HEK293 (cell line): ENCODE results near the gene SLC25A1.

Experiments used
- CTCF ChIA-PET: fragments of 350-600 bp; formaldehyde crosslinking; extraction: SDS; loops from one replicate; lab custom pipeline; 2021; ENCODE audit warnings: antibody characterized with exemption; lab: Yijun Ruan, JAX
- POLR2A ChIA-PET: fragments of 300-600 bp; formaldehyde crosslinking; extraction: SDS; loops from one replicate; lab custom pipeline; 2020; ENCODE audit warnings: antibody characterized with exemption, inconsistent platforms; lab: Yijun Ruan, JAX
- H3K27ac ChIP-seq: fragments of 200-500 bp; sonication (Bioruptor generic); 2 replicates; pipeline ENCODE4 v1.5.1; 2014; ENCODE audit warnings: low read depth, low read length, control low read depth, inconsistent platforms; ENCODE audit errors: extremely low read depth
- H3K36me3 ChIP-seq, 2 experiments: fragments of 200-500 bp in 1 of 2; sonication (Bioruptor generic) in 1 of 2; 1 replicate in 1 of 2; 2 replicates in 1 of 2; pipeline ENCODE4 v1.5.1; 2014 to 2017; ENCODE audit warnings: inconsistent platforms in 2 of 2, low read length in 2 of 2; ENCODE audit not compliant: control insufficient read depth in 2 of 2, insufficient read depth in 1 of 2
- H3K4me1 ChIP-seq: fragments of 200-500 bp; sonication (Bioruptor generic); 2 replicates; pipeline ENCODE4 v1.5.1; 2014; ENCODE audit warnings: mild to moderate bottlenecking, low read length, inconsistent platforms; ENCODE audit not compliant: control insufficient read depth, insufficient read depth
- H3K4me3 ChIP-seq: 2 replicates; pipeline ENCODE4 v1.5.1; 2011; ENCODE audit warnings: low read depth, mild to moderate bottlenecking, control low read depth, low read length, moderate library complexity
- H3K9me3 ChIP-seq: fragments of 200-500 bp; sonication (Bioruptor generic); 2 replicates; pipeline ENCODE4 v1.5.1; 2014; ENCODE audit warnings: low read depth, low read length, inconsistent platforms; ENCODE audit not compliant: control insufficient read depth, insufficient read depth
- BCL6B ChIP-seq: fragments of 450-650 bp; formaldehyde crosslinking; IDR thresholded peaks from 2 replicates; pipeline ENCODE4 v1.5.1; 2017; ENCODE audit warnings: missing biosample characterization, missing genetic modification characterization
- GLI2 ChIP-seq: fragments of 450-650 bp; formaldehyde crosslinking; IDR thresholded peaks from 2 replicates; pipeline ENCODE4; 2017; ENCODE audit warnings: missing biosample characterization, missing genetic modification characterization, low read depth, borderline replicate concordance
- KLF17 ChIP-seq: fragments of 450-650 bp; formaldehyde crosslinking; IDR thresholded peaks from 2 replicates; pipeline ENCODE4 v1.5.1; 2016; ENCODE audit warnings: missing biosample characterization, missing genetic modification characterization
- OVOL3 ChIP-seq: fragments of 450-650 bp; formaldehyde crosslinking; IDR thresholded peaks from 2 replicates; pipeline ENCODE4 v1.5.1; 2016; ENCODE audit warnings: missing biosample characterization, missing genetic modification characterization
- REST ChIP-seq: fragments of 450-650 bp; formaldehyde crosslinking; IDR thresholded peaks from 2 replicates; pipeline ENCODE4 v1.5.1; 2016; ENCODE audit warnings: missing biosample characterization, missing genetic modification characterization
- SP3 ChIP-seq: fragments of 450-650 bp; formaldehyde crosslinking; IDR thresholded peaks from 2 replicates; pipeline ENCODE4 v1.5.1; 2016; ENCODE audit warnings: missing biosample characterization, missing genetic modification characterization
- TRIM28 ChIP-seq: IDR thresholded peaks from 2 replicates; pipeline ENCODE4 v1.6.1; 2011; ENCODE audit warnings: low read length, control low read depth, borderline replicate concordance
- TSHZ1 ChIP-seq: fragments of 450-650 bp; formaldehyde crosslinking; IDR thresholded peaks from 2 replicates; pipeline ENCODE4 v1.5.1; 2016; ENCODE audit warnings: missing biosample characterization, missing genetic modification characterization, borderline replicate concordance
- ZBTB17 ChIP-seq: fragments of 450-650 bp; formaldehyde crosslinking; IDR thresholded peaks from 2 replicates; pipeline ENCODE4 v1.5.1; 2016; ENCODE audit warnings: missing biosample characterization, missing genetic modification characterization
- ZIC2 ChIP-seq: fragments of 450-650 bp; formaldehyde crosslinking; IDR thresholded peaks from 2 replicates; pipeline ENCODE4 v1.5.1; 2016; ENCODE audit warnings: missing biosample characterization, missing genetic modification characterization
- ZNF114 ChIP-seq: fragments of 450-650 bp; formaldehyde crosslinking; IDR thresholded peaks from 2 replicates; pipeline ENCODE4 v1.5.0; 2017; ENCODE audit warnings: missing biosample characterization, missing genetic modification characterization
- ZNF23 ChIP-seq: fragments of 450-650 bp; formaldehyde crosslinking; IDR thresholded peaks from 2 replicates; pipeline ENCODE4 v1.5.1; 2016; ENCODE audit warnings: missing biosample characterization, missing genetic modification characterization, borderline replicate concordance
- ZNF558 ChIP-seq: fragments of 450-650 bp; formaldehyde crosslinking; IDR thresholded peaks from 2 replicates; pipeline ENCODE4 v1.5.1; 2016; ENCODE audit warnings: missing biosample characterization, missing genetic modification characterization
- ZNF571 ChIP-seq: fragments of 450-650 bp; formaldehyde crosslinking; IDR thresholded peaks from 2 replicates; pipeline ENCODE4 v1.5.0; 2017; ENCODE audit warnings: missing biosample characterization, missing genetic modification characterization
- ZNF777 ChIP-seq: fragments of 450-650 bp; formaldehyde crosslinking; IDR thresholded peaks from 2 replicates; pipeline ENCODE4 v1.5.1; 2017; ENCODE audit warnings: missing biosample characterization, missing genetic modification characterization, borderline replicate concordance

SLC25A1 gene

GRCh38 chr22:19180740-19181410, 2.3 kb upstream of the SLC25A1 start:
- H3K4me3 ChIP-seq = no peak overlapping the region
- CTCF ChIA-PET = interaction anchor here (0.6 to 0.7 kb wide), 2 partner anchors 117 to 251 kb away, joined by 3 read pairs; partner anchors contain the start of gene HIRA
- H3K36me3 ChIP-seq = peaks cover 0 to 21% of the 10 kb centered on the region in 2 experiments; a peak in 1 of 3 replicates
- no peaks in the 10 kb centered on the region; the same call in 1 of the 2 replicates for H3K4me1 ChIP-seq
- POLR2A ChIA-PET = interaction anchor here (1.1 kb wide), 2 partner anchors 248 to 299 kb away, joined by 3 to 7 read pairs; partner anchors contain the start of gene CDC45
- H3K27ac ChIP-seq = no peak overlapping the region
- TF ChIP-seq SP3 (tag by site-specific recombination) (no peak), ZNF571 (tag by site-specific recombination) (no peak), ZNF777 (no peak), REST (tag by site-specific recombination) (no peak), BCL6B (no peak), ZBTB17 (tag by site-specific recombination) (no peak), ZNF114 (tag by site-specific recombination) (no peak), OVOL3 (tag by site-specific recombination) (no peak), ZNF558 (tag by site-specific recombination) (no peak), GLI2 (tag by site-specific recombination) (no peak), ZNF23 (tag by site-specific recombination) (no peak), TRIM28 (no peak), TSHZ1 (tag by site-specific recombination) (no peak)
- no peaks in the 10 kb centered on the region for H3K9me3 ChIP-seq

- H3K4me1 ChIP-seq = no peaks in the 10 kb centered on the region; the same call in 1 of the 2 replicates
- POLR2A ChIA-PET = interaction anchor here (1.1 to 3.2 kb wide), 4 partner anchors 36 to 299 kb away, joined by 3 to 26 read pairs (median 21); partner anchors contain the start of genes CDC45, ESS2, HIRA and MRPL40
- TF ChIP-seq KLF17 (tag by site-specific recombination) = no peak
- TF ChIP-seq ZIC2 = peak; percentile 44
- TF ChIP-seq, all 188 proteins: peak for 1
- Histone ChIP-seq H3K4me3 (no peak overlapping the region), H3K27ac (no peak overlapping the region), H3K9me3 (no peaks in the 10 kb centered on the region), H3K36me3 (peaks cover 0 to 27% of the 10 kb centered on the region in 2 experiments; a peak in 1 of 3 replicates)
- CTCF ChIA-PET = interaction anchor here (0.6 to 3.0 kb wide), 12 partner anchors 10 to 450 kb away, joined by 3 to 18 read pairs (median 5); partner anchors contain the start of gene ESS2
Observed at GRCh38 chr22:19180234-19180633, 1.7 kb upstream of the SLC25A1 start.
